Retinal pigment epithelial cell (primary cell): Measurements from ENCODE around the gene GCHFR.

Source experiments
- DNase-seq: peaks from one replicate; pipeline ENCODE4 v3.0.0-alpha.2; 2010; ENCODE audit warnings: low read depth
- H3K4me3 ChIP-seq: 2 replicates; pipeline ENCODE4 v1.5.1; 2011; ENCODE audit warnings: mild to moderate bottlenecking, low read length, control low read depth, moderate library complexity
- TF ChIP-seq, protein P1 (sequence below): conservative IDR thresholded peaks from 2 replicates; pipeline ENCODE4 v1.5.1; 2011; ENCODE audit warnings: low read depth, low read length, control low read depth, inconsistent platforms

Gene GCHFR

DNA sequence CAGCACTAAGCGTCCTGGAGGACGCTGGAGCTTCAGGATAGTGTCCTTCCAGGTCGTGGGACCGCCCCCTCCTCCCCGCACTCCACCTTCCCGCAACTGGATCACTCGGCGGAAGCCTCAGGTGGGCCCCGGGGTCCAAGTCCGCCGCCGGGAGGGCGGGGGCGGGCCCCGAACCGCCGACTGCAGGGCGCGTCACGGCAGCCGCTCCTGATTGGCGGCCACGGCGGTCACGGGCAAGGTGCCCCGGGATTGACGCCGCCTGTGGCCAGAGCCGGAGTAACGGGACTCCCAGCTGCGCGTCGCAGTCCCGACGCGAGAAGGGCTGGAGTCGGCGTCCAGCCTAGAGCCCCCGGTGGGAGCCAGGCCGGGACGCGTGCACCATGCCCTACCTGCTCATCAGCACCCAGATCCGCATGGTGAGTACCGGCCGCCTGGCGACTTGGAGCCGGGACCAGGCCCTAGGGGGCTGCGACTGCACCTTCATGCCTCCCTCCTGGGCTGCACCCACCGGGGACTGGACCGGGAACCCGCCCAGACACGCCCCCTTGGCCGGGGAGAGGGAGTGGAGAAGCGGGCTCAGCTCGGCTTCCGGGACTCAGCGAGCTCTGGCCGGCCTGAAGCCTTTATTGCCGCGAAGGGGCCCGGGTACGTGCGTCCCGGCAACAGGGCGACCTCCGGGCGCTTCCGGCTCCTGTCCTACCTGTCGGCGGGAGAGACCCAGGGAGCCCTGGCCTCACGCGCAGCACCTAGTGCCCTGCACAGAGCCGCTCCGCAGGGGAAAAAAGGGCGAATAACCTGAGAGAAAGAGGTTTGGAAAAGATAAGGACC is at the start of gene GCHFR:
Gene GCHFR (plus strand): TSS at position 268 of the 828 bp plus-strand sequence. CDS start 113 bp downstream, at position 381.
- no peak for DNase-seq
- peak within 1 kb of the TSS; percentile 52 for H3K4me3 ChIP-seq
- TF ChIP-seq, protein P1, sequence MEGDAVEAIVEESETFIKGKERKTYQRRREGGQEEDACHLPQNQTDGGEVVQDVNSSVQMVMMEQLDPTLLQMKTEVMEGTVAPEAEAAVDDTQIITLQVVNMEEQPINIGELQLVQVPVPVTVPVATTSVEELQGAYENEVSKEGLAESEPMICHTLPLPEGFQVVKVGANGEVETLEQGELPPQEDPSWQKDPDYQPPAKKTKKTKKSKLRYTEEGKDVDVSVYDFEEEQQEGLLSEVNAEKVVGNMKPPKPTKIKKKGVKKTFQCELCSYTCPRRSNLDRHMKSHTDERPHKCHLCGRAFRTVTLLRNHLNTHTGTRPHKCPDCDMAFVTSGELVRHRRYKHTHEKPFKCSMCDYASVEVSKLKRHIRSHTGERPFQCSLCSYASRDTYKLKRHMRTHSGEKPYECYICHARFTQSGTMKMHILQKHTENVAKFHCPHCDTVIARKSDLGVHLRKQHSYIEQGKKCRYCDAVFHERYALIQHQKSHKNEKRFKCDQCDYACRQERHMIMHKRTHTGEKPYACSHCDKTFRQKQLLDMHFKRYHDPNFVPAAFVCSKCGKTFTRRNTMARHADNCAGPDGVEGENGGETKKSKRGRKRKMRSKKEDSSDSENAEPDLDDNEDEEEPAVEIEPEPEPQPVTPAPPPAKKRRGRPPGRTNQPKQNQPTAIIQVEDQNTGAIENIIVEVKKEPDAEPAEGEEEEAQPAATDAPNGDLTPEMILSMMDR: peak; percentile 22

DNA sequence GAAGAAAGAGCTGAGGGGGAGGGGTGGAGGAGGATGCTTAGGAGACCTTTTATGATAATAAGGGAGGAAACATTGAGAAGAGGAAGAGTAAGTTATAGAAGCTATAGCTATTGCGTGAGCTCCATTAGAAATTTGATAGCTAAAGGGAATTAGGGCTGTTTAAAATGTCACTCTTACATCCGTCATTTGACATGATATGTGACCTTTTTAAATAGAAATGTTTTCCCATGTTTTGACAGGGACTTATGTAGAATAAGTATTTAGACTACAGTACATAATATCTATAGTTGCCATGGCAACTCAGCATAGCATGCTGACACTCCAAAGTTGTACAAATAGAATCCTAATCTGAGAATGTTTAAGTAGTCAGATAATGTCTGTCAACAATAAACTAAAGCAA is 49.7 kb upstream of the GCHFR start:
- no peak overlapping the region for H3K4me3 ChIP-seq
- no peak for DNase-seq
- TF ChIP-seq, protein P1: no peak

DNA sequence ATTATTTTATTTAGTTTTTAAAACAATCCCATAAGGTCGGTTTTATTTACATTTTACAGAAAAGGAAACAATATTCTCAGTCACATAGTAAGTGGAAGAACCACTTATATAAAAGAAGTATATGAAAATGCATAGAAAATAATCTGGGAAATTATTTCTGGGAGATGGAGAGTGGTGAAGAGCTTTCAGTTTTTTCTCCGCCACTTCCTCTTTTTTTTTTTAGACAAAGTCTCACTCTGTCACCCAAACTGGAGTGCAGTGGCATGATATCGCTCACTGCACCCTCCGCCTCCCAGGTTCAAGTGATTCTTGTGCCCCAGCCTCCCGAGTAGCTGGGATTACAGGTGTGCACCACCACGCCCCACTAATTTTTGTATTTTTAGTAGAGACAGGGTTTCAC is 47.7 kb upstream of the GCHFR start:
- no peak overlapping the region for H3K4me3 ChIP-seq
- no peak for DNase-seq
- TF ChIP-seq, protein P1: no peak

DNA sequence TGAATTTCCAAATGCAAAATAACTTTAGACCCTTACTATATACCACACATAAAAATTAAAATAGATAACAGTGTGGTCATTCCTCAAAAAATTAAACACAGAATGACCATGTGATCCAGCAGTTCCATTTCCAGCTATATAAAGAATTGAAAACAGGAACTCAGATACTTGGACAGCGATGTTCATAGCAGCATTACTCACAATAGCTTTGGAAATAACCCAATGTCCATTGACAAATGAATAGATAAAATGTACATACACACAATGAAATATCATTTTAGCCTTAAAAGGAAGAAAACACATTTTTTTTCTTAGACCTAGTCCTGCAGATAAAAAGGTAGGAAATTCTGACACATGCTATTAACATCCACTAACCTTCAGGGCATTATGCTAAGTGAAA is 42.2 kb upstream of the GCHFR start:
- H3K4me3 ChIP-seq: no peak overlapping the region
- TF ChIP-seq, protein P1: no peak
- DNase-seq: no peak

DNA sequence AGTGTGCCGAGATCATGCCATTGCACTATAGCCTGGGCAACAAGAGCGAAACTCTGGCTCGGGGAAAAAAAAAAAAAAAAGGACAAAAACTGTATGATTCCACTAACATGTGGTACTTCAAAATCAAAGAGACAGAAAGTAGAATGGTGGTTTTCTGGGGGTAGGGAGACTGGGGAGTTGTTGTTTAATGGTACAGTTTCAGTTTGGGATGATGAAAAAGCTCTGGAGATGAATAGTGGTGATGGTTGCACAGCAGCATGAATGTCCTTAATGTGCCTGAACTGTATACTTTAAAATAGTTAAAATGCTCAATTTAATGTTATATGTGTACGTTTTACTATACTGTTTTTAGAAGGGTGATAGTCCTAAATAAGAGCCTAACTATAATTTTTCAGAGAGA is 41.5 kb upstream of the GCHFR start:
- no peak overlapping the region for H3K4me3 ChIP-seq
- DNase-seq: no peak
- TF ChIP-seq, protein P1: no peak

DNA sequence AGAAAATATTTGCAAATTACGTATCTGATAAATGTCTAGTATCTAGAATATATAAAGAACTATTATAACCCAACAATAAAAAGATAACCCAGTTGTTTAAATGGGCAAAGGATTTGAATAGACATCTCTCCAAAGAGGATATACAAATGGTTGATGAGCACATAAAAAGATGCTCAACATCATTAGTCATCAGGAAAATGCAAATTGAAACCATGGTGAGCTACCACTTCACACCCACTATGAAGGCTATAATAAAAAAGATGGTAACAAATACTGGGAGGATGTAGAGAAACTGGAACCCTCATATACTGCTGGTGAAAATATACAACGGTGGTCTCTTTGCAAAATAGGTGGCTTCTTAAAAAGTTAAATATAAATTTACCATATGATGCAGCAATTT is 40.9 kb upstream of the GCHFR start:
- H3K4me3 ChIP-seq: no peak overlapping the region
- no peak for DNase-seq
- TF ChIP-seq, protein P1: no peak

DNA sequence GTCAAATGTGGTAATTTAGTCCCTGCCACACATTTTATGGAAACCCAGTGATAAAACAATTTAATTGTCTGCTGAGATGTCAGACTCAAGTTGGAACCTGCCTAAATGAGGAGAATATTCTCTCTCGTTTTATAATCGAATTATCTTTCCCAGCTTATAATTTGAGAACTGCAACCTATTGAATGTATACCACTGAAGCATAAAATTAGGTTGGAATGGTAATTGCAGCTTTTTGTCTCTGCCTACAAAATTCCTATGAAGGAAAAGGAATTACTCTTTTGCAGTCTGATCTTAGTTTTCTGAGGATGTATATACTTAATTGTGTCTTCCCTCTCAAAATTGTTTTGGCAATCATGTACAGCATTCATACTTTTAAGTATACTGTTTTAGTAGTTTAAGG is 39.9 kb upstream of the GCHFR start:
- TF ChIP-seq, protein P1: no peak
- no peak overlapping the region for H3K4me3 ChIP-seq

More for the DNA sequence above, 39.9 kb upstream of the GCHFR start:
- no peak for DNase-seq
